ENCODE results near the gene CDC20. TPM values are rescaled to one million over a fixed set of nuclear protein-coding genes. Genes with fewer than 3 reads are reported as not detected.

CDC20 gene
- total RNA-seq, 1 experiment from 2014 or later = 215 TPM

GRCh38 chr1:43352351-43352705, 6.5 kb upstream of the CDC20 start:
- intact Hi-C loops (cut with micrococcal nuclease; ENCODE audit: unreplicated experiment) (no loop called here), in situ Hi-C loops (cut with HindIII; ENCODE audit: low pct_unique_long_range_greater_than_20kb, low sequenced_read_pairs) (no loop called here)
- ChIA-PET CTCF (no interaction called here), POLR2A (no interaction called here)
- DNase-seq (ENCODE audit: low read depth, low spot score) (no peak), ATAC-seq (no peak)
- no peak for TF ChIP-seq CTCF (IDR thresholded peaks at IDR 0.05)
- TF ChIP-seq TCF7L2 (IDR thresholded peaks at IDR 0.05; ENCODE audit: low read depth, low read length) = no peak
- TF ChIP-seq SIN3A (IDR thresholded peaks at IDR 0.05; ENCODE audit: borderline replicate concordance, insufficient read depth, low read depth, low read length) = no peak
- TF ChIP-seq POLR2AphosphoS5 (IDR thresholded peaks at IDR 0.05; ENCODE audit: low read depth, low read length) = no peak
- no peak for TF ChIP-seq REST (IDR thresholded peaks at IDR 0.05; ENCODE audit: insufficient read depth in 1 of 2, low read depth in 2 of 2, low read length in 1 of 2)
- no peak overlapping the region for H3K4me3 ChIP-seq (ENCODE audit: low read depth in 2 of 2, low read length in 2 of 2)
- BruUV-seq (replicated peaks) = no TSS peak
- no peaks in the 10 kb centered on the region for H3K27me3 ChIP-seq (ENCODE audit: control insufficient read depth, insufficient read depth, low read length)
- H3K27ac ChIP-seq (ENCODE audit: low read length) = no peak overlapping the region
- H3K4me1 ChIP-seq (ENCODE audit: control insufficient read depth, insufficient read depth, low read length) = peaks cover 14% of the 10 kb centered on the region
- no peaks in the 10 kb centered on the region for H3K9me3 ChIP-seq (ENCODE audit: control insufficient read depth, insufficient read depth, low read depth, low read length)
- H3K36me3 ChIP-seq (ENCODE audit: control insufficient read depth, insufficient read depth, low read length) = no peaks in the 10 kb centered on the region

GRCh38 chr1:43352881-43353280, 5.9 kb upstream of the CDC20 start:
- ChIA-PET CTCF (no interaction called here), POLR2A (interaction anchor here (0.5 kb wide), 1 partner anchor 68 kb away, joined by 3 read pairs; no protein-coding TSS in a partner anchor)
- DNase-seq (ENCODE audit: low read depth, low spot score) (no peak), ATAC-seq (no peak)
- Histone ChIP-seq H3K4me1 (ENCODE audit: control insufficient read depth, insufficient read depth, low read length) (peaks cover 17% of the 10 kb centered on the region), H3K4me3 (ENCODE audit: low read depth in 2 of 2, low read length in 2 of 2) (no peak overlapping the region), H3K9me3 (ENCODE audit: control insufficient read depth, insufficient read depth, low read depth, low read length) (no peaks in the 10 kb centered on the region), H3K27me3 (ENCODE audit: control insufficient read depth, insufficient read depth, low read length) (no peaks in the 10 kb centered on the region), H3K27ac (ENCODE audit: low read length) (no peak overlapping the region), H3K36me3 (ENCODE audit: control insufficient read depth, insufficient read depth, low read length) (no peaks in the 10 kb centered on the region)
- in situ Hi-C loops (cut with HindIII; ENCODE audit: low pct_unique_long_range_greater_than_20kb, low sequenced_read_pairs) (no loop called here), intact Hi-C loops (cut with micrococcal nuclease; ENCODE audit: unreplicated experiment) (no loop called here)
- BruUV-seq (replicated peaks) = no TSS peak
- TF ChIP-seq CTCF (IDR thresholded peaks at IDR 0.05) (no peak), POLR2AphosphoS5 (IDR thresholded peaks at IDR 0.05; ENCODE audit: low read depth, low read length) (no peak), TCF7L2 (IDR thresholded peaks at IDR 0.05; ENCODE audit: low read depth, low read length) (peak; percentile 47; the same call in 1 of the 2 replicates), SIN3A (IDR thresholded peaks at IDR 0.05; ENCODE audit: borderline replicate concordance, insufficient read depth, low read depth, low read length) (no peak)

All from Panc1 (cell line).